Suppressor macrophage (primary cell): ENCODE results near the gene EGFL7.

Experiments
- DNase-seq, 4 experiments: peaks; one replicate each; pipeline ENCODE4 v3.0.0-alpha.2; 2020 to 2022

The EGFL7 gene

DNA sequence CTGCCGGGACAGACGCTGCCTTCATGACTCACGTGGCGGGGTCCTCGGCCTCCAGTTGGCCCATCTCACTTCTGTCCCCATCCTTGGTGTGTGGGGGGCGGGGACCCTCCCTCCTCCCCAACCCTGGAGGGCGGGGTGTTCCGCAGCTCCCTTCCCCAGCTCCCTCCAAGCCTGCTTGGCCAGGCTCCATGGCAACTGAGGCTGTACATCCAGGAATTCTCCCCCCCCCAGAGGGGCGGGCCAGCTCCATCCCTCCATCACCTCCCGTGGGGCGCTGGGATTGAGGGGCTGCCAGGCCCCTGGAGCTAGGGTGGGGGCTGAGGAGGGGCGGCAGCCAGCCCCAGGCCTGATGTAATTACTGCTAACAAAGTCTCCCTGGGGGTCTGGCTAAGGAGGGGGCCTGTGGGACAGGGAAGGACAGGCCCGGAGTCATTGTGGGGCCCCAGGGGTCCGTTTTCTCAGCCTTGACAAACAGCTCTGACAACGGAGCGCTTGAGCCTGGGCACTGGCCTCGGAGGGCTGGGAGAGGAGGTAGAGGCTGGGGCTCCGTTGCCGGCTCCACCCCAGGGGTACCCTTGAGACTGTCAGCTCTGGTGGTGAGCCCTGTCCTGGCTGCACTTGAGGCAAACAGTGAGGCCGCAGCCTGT lies 57.7 kb downstream of the EGFL7 start:
- DNase-seq: no peak

DNA sequence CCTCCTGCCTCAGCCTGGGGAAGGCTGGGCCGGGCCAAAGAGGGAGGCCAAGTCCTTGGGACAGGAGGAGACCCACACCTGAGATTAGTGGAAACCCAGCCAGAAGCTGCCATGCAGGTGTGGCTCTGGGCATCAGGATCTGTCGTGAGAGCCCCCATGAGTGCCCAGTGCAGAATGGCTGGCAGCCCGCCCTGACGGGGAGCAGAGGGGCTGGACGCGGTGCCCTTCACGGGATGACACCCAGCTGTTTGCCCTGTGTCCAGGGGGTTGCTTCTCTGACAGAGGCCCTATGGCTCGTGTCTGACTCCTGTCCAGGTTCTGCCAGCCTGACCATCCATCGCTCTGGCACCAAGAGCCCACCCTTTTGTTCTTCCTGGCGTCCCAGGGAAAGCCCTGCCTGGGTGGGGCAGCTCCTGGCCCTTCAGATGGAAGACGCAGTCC lies 58.2 kb downstream of the EGFL7 start:
- DNase-seq: no peak

DNA sequence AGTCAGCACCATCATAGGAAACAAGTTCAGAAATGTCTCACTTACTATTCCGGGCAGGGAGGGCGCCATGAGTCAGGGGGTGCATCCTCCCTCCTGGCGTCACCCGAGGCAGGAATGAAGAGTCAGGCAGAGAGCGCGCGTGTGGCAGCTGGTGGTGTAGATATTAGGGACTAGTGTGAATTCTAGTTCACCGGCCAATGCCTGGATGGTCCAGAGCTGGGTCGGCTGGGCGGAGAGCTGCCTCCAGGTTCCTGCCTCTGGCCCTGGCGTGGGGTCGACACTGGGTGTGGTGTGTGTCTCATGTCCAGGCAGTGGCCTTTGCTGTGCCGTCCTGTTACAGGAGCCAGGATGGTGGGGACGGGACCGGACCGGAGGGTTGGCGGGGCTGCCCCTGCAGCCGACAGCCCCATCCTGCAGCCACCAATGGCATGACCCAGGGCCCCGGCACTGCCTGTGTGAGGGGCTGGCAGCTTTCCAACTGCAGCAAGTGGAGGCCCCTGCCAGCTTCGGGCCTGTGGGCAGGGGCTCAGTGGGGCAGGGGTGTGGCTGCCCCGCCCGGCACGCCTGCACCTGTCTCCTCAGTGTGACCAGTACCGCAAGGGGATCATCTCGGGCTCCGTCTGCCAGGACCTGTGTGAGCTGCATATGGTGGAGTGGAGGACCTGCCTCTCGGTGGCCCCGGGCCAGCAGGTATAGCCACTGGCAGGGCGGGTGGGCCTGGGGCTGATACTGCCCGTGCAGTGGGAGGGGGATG lies 58.8 kb downstream of the EGFL7 start:
- no peak for DNase-seq
